ENCODE results near the gene TTLL5.

The TTLL5 gene

DNA sequence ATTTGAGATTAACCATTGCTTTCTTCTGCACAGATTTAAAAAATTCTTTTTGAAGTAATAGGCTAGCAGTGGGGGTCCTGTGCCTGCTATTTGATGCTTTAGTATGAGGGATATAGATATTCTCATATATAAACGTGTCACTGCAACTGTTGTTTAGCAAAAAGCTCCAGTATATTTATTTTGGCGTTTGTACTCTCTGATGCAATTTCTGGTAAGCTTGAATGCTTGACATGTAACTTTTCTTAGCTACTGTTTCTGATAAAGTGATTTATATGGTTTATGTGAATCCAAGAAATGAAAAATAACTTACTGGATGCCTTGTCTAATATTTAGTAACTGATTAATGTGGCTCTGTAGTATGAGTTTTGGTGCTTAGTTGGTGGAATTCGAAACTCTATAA is 77.1 kb downstream of the TTLL5 start:
- DNase-seq = no peak

DNA sequence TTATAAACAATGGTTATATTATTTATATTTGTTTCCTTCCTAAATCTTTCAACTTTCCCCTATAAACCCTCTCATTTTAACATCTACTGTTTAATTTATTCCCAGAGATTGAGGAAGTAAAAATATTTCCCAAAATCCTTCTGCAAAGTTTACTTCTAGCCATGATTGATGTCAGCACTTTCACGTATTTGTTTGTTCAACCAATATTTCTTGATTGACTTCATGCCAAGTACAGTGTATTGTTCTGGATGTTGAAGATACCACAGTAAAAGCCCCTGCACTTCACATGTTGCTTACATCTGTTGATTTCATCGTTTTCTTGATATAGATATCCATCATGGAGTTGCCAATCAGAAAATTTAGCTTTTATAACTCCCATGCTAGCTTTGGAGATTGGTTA is 81.8 kb downstream of the TTLL5 start:
- DNase-seq = no peak

DNA sequence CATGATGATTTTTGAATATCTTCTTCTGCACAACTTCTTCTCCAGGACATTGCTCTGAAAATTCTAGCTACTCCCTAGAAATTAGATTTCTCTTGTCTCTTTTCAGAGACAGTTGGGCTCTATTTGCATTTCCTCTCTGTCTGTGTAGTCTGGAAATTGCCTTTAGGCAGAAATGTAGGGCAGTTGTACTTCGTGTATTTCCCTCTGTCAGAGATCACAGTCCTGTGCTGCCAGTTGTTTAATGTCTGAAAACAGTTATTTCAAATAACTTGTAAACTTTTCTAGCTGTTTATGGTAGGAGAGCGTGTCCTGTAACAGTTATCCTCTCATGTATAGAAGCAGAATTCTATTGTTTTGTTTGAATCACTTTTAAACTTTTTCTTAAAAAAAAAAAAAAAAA is 86.9 kb downstream of the TTLL5 start:
- DNase-seq = no peak

DNA sequence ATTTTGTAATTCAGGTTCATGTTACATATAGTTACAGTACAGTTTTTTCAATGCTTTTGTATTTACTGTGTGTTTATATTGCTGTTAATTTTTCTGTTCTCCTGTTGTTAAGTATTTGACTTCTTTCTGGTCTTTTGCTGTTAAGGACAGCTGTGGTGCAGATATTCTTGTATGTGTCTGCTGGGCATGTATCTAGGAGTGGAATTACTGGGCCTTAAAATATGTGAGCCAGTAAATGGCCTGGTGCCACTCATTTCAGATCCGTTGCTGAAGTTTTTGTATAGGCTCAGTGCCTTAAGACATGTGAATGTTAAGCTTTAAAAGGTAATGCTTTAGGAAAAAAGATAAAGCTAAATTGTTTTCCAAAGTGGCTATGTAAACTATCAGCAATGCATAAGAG is 87.3 kb downstream of the TTLL5 start:
- DNase-seq = no peak

DNA sequence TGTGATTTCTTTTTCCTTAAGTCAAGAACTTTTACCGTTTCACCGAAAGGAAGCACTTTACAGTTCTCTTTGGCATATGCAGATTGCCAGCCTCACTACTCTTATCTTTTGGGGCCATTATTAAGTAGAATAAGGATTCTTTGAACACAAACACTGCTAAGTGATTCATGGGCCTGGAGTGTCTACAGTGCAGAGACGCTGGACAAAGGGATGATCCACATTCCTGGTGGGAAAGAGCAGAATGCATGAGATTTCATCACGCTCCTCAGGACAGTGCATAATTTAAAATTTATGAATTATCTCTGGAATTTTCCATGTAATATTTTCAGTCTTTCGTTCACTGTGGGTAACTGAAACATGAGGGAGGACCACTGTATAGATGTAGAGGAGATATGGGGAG is 90.2 kb downstream of the TTLL5 start:
- DNase-seq = no peak

DNA sequence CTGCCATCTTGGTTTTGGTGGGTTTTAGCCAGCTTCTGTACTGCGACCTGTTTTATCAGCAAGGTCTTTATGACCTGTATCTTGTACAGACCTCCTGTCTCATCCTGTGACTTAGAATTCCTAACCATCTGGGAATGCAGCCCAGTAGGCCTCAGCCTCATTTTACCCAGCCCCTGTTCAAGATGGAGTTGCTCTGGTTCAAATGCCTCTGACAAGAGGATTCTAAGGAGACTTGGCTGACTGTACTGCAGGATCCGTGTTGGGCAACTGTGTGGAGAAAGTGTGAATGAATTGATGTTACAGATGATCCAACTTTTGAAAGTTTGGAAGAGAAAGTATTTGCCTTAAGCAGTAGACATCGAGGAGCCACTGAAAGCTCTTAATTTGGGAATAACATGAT is 91.0 kb downstream of the TTLL5 start:
- DNase-seq = no peak

DNA sequence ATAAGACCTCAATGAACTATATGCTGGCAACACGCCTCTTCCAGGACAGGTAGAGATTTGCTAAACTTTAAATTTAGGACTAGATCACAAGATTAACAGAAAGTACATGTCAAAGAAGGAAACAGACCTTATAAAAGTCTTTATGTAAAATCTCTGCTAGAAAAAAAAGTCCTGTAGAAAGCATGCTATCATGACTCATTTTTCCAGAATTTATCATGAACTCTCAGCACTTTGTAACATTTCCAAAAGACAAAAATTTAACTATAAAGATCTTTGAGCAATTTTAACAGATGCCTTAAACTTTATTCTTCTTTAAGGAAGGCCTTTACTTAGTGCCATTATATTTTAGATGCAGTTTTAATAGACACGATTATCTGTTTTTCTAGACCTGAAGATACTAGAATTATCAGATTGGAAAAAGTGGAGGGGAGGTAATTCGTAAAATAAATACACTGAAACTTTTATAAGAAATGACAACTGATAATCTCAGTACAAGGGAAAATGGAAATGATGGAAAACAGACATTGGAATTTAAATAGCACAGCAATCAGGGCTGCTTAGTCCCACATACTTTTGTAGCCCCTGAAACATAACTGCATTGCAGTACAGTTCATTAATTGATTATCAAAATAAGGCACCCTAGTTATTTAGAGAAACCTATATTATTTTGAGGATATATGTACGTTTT is 92.0 kb downstream of the TTLL5 start:
- DNase-seq = no peak

DNA sequence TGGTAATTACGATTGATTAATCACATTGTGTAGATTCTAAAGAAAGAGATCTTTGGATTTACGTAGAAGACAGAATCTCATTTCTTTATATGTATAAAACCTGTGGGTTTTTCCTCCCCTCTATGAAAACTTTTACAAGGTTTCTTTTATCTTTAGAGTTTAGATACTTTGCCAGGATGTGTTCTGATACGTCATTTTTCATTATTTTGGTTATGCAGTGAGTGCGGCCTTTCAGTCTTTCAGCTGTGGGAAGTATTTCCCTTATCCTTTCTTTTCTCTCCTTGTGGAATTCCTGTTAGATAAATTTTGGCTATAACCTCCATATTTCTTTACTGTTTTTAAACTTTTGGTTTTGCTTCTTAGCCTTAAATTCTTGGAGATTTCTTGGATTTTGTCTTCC is 92.7 kb downstream of the TTLL5 start:
- no peak for DNase-seq

DNA sequence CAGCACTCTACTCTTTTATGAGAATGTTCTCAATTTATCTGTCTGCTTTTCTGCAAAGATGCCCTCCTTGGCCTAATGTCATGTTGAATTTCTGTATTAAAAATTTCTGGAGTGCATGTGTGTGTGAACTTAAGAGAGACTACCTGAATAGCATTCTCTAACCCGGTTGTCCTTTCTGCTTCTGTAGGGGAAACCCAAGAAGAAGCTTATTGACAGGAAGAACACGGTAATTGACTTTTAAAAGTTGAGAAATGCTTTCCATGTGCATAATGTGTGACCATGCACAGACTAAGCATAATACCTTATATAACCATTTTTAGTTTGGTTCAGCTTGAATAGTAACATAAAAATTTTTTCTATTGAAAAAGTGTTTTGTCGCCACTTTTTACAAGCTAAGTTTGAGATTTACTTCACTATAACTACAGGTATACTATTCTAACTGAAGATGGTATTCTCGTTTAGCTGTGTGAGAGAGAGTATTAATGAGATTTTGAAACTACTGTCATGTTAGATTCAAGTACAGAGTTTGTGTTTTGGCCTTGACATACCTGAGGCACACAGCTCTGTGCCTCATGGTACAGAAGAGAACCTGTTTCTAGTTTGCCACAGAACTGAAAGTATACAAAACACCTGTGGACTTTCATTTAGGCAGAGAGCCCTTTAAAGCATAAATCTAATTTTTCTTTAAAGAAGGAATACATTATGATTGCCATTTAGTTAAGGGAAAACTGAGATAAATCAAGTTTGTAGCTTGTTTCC is 96.8 kb downstream of the TTLL5 start:
- no peak for DNase-seq

DNA sequence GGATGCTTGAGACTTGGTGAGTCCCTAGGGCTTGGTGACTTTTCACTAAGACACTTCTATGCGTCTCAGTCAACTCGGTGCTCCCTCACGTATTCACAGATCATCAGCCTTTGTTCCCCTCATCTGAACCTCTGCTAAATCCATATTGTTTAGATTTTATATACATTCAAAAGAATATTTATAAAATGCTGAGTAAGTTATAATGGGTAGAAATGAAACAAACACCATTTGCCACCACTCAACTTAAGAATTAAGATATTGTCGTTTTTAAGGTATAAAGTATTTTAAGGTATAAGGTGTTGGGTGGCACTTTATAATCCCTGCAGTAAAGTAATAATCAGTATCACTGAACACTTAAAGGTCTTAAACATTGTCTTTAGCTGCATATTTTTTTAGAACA is 103.0 kb downstream of the TTLL5 start:
- DNase-seq = no peak

DNA sequence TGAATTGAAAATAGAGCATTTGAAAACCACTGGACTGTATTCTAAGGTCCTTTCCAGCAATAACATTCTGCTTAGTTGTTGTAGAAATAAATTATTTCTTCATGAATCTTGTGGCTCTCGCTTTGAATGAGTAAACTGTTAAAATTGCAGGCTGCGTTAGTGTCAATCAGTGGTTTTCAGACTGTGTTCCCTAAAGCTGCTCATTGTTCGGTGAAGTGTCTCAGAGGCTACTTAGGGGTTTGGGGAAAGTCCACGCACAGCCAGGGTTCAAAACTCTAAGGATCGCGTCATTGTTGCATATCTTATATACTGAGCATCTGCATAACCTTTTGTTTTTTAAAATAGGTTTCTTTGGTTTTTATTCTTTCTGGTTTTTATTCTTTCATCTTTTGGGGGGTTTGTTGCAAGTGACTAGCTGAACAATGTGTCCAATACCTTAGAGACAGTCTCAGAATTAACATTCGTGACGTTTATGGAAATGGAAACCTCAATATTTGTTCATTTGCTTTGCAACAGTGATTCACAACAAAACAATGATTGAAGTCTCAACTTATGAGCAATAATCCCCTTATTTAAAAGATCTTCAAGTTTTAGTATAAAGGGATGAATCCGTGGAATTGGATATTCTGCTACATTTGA is 108.1 kb downstream of the TTLL5 start:
- no peak for DNase-seq

DNA sequence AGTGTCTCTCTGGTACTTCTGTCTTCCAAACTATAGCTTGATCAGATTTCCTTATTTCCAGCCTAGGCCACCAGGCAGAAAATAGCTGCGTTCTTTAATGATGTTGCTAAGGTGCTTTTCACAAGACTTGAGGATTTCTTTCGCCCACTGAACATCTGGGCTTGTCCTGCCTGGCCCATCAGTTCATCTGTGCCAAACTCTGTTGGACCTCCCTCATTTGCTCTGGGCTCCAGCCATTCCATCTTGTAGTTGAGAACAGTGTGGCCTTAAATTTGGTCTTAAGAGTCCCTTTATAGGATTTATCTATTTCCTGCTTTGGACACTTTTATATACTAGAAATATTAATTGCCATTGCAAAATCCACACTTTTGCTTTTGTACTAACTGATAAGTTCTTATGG is 109.6 kb downstream of the TTLL5 start:
- no peak for DNase-seq

DNA sequence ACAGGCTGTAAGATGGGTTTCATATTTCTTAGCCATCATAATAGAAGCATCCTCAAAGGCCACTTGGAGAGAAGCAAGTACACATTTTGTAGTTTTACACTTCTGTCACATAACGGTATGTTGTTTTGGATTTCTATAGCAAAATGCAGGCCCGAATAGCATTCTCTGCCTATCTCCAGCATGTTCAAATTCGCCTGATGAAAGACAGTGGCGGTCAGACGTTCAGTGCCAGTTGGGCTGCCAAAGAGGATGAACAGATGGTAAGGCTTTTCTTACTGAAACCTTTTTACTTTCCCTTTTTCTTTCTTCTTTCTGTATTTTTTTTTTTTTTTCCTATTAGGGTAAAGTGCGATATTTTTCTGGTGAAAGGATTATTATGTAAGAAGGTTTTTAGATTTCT is 110.5 kb downstream of the TTLL5 start:
- no peak for DNase-seq

DNA sequence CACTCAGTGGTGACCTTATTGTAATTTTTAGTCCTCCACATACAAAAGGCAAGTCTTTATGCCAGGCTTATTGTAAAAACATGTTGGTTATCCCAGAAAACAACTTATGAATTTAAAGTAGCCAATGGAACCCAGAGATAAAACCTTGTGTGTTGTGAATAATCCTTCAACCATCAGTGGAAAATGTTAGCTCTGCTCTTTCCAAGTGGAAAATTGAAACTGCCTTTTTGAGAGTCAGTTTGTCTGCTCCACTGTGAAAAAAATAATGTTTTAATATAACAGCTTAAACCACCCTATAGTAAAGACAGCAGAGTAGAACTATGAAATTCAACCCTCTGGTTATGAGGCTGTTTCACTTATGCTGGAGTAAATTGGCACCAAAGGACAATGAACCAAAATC is 112.0 kb downstream of the TTLL5 start:
- no peak for DNase-seq

DNA sequence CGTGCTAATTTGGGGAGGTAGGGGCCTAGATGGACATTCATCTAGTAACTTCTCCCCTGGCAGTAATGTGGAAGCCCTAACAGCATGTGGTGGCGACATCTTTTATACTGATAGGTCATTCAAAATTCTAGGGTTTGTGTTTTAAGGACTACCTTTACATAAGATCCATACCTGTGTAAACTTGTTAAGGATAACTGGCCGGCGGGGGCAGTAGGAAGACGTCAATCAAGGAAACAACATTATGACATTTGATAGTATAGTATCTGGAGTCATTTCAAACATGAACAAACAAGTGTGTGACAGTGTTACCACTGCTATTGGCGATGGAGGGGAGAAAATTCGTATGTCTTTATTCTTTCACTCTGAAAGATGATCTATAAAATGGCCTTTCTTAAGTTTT is 120.0 kb downstream of the TTLL5 start:
- DNase-seq = no peak

DNA sequence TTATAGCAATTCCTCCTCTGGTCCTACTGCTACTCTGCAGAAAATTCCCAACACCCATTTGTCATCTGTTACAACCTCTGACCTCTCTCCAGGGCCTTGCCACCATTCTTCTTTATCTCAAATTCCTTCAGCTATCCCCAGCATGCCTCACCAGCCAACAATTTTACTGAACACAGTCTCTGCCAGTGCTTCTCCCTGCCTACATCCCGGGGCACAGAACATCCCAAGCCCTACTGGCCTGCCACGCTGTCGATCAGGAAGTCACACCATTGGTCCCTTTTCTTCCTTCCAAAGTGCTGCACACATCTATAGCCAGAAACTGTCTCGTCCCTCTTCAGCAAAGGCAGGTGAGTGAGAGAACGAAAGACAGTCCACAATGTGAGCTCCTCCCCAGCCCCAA is 122.1 kb downstream of the TTLL5 start:
- DNase-seq = no peak

DNA sequence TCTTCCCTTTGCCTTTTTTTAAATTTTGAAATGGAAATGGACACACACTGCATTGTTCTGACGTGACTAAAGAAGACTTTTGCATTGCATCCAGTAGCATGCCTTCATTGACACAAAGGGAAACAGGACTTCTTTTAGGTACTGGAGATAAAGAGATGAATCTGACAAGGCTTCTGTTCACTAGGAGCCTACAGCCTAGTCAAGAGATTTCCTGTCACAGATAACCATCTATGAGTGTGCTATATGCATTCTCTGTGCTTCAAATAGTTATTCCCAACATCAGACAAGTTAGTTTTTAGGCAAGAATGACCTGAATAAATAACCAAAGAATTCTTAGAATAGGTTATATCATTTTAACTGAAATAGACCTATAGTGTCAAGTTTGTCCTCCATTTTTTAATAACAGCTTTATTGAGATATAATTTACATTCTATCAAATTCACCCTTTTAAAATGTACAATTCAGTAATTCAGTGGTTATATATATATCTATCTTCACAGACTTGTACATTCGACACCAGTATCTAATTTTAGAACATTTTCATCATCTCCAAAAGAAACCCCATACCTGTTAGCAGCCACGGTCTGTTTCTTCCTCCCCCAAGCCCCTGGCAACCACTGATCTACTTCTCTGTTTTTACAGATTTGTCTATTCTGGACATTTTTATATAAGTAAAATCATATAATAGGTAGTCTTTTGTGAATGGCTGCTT is 122.7 kb downstream of the TTLL5 start:
- DNase-seq = no peak

DNA sequence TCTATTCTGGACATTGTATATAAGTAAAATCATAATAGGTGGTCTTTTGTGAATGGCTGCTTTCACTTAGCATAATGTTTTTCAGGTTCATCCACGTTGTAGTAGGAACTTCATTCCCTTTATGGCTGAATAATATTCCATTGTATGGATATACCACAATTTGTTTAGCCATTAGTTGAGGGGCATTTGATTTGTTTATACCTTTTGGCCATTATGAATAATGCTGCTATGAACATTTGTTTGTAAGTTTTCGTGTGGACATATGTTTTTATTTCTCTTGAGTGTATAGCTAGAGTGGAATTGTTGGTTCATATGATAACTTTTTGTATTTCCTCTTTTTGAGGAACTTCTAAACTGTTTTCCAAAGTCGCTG is 123.3 kb downstream of the TTLL5 start:
- no peak for DNase-seq

DNA sequence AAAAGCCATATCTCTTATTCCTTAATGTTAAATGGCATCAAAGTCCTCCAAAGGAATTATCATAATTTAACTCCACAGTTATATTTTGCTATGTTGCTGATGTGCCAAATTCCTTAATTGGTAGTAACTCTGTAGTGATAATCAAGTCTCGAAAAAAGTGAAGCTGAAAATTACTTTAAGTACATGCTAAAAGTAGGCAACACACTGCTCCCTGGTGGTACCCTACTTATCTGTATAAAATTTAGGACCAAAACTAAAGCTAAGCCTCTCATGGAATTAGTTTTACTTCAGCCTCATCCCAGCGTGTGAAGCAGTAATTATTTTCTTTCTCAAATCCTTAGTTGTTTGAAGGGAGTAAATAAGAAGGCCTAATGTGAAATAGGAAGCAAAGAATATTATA is 132.8 kb downstream of the TTLL5 start:
- DNase-seq = no peak

DNA sequence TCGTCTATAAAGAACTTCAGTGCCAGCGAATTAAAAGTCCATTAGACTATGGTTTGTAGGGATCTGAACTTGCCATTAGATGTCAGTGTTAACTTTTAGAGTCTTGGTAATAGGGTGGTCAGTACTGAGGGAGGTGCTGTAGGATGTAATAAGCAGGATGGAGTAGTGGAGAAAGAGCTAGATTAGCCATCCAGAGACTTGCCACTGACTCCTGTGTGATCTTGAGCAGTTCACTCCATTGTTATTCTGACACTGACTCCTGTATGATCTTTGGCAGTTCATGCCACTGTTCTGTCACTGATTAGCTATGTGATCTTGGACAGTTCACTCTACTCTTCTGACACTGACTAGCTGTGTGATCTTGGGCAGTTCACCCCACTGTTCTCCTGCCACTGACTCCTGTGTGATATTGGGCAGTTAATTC is 133.6 kb downstream of the TTLL5 start:
- DNase-seq = no peak

DNA sequence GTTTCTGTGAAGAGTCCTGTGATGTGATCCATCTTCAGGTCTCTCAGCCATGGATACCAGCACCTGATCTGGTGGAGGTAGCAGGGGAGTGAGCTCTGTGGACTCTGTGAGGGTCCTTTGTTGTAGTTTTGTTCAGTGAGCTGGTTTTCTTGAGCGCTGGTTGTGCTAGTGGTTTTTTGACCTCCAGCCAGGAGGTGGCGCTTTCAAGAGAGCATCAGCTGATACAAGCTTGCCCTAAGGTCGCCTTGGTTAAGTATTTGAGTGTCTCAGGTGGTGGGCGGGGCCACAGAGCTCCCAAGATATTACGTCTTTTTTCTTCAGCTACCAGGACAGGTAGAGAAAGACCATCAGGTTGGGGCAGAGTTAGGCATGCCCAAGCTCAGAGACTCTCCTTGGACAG is 139.7 kb downstream of the TTLL5 start:
- DNase-seq = no peak

DNA sequence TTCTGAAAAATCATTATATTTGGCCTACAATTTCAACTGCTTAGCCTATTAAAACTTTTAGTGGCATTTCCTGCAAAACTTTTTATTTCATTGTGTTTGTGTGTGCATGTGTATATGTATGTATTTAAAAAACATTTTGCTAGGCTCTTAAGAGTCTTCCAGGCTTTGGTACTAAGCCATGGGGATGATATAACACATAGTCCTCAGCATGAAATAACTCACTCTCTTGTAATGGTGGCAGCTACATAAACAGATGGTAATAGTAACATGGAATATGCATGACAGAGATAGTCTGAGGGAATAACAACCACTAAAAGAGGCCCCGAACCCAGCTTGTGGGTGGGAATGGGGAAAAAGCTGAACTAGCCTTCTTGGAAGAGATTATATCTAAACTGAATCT is 141.4 kb downstream of the TTLL5 start:
- DNase-seq = no peak

DNA sequence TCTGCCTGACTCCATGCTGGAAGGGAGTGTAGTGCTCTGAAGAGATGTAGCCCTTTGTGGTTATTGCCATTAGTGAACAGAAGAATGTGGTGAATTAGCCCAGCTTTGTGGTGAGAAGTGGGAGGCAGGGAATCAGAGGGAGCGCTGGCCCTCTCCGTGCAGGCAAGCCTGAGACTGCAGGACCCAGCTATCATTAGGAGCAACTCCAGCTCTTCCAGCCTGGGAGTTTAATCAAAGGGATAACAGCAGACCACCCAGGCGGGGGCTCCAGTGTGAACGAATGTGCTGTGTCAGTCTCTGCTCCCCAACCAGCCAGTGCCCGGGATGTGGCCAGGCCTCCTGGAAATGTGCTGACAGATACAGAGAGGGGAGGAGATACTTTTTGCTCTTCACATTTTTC is 142.7 kb downstream of the TTLL5 start:
- DNase-seq = no peak

Measured in activated effector memory CD4-positive, alpha-beta T cell treated with Interleukin-2 at 50 U/mL for 16 hours (primary cell).